Epithelial cell of esophagus (primary cell): Measurements from ENCODE around the gene GGTA1.

Experiments used
- DNase-seq: peaks from one replicate; pipeline ENCODE4 v3.0.0; 2010; ENCODE audit warnings: low read depth
- H3K4me3 ChIP-seq: 2 replicates; pipeline ENCODE4 v1.5.1; 2011; ENCODE audit warnings: mild to moderate bottlenecking, low read length, control low read depth
- TF ChIP-seq, protein P1 (sequence below): IDR thresholded peaks from 2 replicates; pipeline ENCODE4 v1.5.1; 2011; ENCODE audit warnings: low read depth, mild to moderate bottlenecking, low read length, control low read depth, inconsistent platforms; ENCODE audit not compliant: insufficient read depth; ENCODE audit errors: missing control alignments

Gene GGTA1

DNA sequence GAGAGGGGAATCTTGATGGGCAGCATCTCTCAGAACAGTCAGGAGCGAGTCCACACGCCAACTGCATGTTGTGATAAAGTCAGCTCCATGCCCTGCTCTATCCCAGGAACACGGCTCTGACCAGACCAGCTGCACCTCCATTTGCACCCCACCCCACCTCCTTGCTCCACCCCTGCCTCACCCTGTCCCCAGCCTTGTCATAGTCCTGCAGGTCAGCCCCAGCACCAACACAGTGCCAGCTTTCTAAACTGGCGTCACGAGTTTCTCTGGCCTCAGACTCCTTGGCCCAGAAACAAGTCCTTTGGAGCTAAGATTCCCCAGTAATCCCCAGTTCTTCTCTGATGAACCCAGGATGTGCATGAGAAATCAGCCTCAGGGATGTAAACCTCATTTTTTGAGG lies 23.5 kb downstream of the GGTA1 start:
- TF ChIP-seq, protein P1, sequence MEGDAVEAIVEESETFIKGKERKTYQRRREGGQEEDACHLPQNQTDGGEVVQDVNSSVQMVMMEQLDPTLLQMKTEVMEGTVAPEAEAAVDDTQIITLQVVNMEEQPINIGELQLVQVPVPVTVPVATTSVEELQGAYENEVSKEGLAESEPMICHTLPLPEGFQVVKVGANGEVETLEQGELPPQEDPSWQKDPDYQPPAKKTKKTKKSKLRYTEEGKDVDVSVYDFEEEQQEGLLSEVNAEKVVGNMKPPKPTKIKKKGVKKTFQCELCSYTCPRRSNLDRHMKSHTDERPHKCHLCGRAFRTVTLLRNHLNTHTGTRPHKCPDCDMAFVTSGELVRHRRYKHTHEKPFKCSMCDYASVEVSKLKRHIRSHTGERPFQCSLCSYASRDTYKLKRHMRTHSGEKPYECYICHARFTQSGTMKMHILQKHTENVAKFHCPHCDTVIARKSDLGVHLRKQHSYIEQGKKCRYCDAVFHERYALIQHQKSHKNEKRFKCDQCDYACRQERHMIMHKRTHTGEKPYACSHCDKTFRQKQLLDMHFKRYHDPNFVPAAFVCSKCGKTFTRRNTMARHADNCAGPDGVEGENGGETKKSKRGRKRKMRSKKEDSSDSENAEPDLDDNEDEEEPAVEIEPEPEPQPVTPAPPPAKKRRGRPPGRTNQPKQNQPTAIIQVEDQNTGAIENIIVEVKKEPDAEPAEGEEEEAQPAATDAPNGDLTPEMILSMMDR: no peak
- no peak for DNase-seq
- no peak overlapping the region for H3K4me3 ChIP-seq

DNA sequence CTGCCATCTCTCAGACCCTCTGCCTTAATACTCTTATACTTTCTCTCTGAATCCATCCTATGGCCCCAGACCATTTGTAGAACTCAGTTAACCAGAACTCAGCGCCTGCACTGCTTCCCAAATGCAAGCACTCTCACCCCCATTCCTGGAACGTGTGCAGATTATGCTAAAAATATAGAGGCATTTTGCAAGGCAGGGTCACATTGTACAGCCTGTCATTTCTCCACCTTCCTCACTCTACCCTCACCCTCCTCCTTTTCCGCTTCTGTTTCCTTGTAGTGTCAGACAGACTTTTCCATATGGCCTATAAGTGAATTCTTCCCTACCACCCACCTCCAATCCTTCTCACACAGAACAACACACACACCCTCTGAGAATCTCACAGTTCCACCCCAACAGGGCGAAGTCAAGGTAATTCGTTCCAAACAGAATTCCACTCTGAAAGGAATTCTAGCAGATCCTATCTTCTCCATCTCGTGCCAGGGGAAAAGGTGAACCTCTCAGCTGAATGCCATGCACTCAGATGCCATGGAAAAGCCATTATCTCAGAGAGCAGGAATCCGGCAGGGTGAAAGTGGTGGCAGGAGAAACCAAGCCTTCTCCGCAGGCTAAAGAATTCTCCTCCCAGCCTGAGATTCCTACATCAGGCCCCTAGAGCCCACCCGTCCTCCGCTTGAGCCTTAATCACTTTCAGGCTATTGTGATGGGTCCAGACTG lies 25.3 kb downstream of the GGTA1 start:
- TF ChIP-seq, protein P1: no peak
- no peak overlapping the region for H3K4me3 ChIP-seq
- no peak for DNase-seq

DNA sequence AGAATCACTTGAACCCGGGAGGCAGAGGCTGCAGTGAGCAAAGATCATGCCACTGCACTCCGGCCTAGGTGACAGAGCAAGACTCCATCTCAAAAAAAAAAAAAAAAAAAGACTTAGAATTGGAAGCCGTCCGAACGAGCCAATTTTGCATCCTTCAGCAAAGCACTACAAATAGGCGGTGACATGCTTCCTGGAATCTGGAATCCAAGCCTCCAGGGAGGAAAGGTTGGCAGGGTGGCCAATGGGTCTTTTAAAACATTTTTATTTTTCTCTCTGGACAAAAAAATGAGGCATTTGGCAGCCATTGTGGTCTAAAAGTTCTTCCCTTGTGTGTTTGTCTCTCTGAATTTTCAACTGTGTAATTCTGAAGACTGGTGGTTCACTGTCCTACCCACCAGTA lies 26.4 kb downstream of the GGTA1 start:
- TF ChIP-seq, protein P1: no peak

DNA sequence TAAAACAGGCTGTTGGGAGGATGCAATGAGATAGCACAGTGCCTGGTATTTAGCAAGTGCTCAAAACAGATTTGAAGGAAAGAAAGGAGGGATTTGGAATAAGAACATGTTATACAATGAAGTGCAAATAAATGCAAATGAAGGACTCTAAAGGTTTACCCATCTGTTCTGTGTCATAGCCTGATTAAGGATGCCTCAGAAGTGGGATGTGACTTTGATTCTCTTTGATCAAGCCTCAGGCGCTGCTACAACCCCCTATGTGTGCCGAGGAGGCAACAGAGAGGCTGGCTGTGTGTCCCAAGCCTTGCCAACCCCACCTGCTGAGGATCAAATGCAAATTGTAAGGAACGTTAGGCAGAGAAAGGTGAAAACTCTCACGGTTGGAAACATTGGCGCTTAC lies 27.2 kb downstream of the GGTA1 start:
- no peak overlapping the region for H3K4me3 ChIP-seq
- no peak for DNase-seq
- TF ChIP-seq, protein P1: no peak

More for the DNA sequence above, 26.4 kb downstream of the GGTA1 start:
- H3K4me3 ChIP-seq: no peak overlapping the region
- no peak for DNase-seq

DNA sequence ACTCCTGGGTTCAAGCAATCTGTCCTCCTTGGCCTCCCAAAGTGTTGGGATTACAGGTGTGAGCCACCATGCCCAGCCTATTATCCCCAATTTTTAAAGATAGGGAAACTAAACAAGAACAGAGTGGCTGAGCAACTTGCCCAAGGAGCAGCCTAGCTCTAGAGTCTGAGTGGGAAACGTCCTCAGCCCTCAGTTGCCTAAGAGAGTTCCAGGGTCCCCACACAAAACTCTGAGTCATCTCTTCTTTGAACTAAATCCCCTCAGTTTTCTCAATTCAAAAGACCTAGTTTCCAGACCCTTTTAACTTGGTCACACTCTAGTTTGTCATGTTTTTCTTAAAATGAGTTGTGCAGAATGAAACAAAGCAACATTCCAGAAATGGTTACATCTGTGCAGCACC lies 33.5 kb downstream of the GGTA1 start:
- TF ChIP-seq, protein P1: no peak
- DNase-seq: no peak
- H3K4me3 ChIP-seq: no peak overlapping the region

DNA sequence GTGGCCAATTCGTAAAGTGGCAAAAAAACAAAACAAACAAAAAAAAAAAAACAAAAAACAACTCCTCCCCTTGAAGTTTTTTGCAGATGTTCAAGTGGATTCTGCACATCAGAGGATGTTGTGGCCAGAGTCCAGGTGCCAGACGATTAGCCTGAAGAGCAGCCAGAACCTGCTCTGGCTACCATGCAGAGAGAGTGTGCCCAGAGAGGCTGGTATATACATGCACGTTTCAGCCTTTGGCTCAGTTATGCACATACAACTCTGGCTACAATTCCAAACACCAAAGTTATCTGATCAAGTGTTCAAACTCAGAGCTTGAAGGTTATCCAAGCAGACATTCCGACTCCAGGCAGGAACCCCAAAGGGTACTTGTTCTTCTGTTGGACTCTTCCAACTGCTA lies 34.7 kb downstream of the GGTA1 start:
- no peak overlapping the region for H3K4me3 ChIP-seq
- TF ChIP-seq, protein P1: no peak

More for the DNA sequence above, 34.7 kb downstream of the GGTA1 start:
- no peak for DNase-seq
